ENCODE measurements around the gene CHST9.

- TF ChIP-seq, protein P1, sequence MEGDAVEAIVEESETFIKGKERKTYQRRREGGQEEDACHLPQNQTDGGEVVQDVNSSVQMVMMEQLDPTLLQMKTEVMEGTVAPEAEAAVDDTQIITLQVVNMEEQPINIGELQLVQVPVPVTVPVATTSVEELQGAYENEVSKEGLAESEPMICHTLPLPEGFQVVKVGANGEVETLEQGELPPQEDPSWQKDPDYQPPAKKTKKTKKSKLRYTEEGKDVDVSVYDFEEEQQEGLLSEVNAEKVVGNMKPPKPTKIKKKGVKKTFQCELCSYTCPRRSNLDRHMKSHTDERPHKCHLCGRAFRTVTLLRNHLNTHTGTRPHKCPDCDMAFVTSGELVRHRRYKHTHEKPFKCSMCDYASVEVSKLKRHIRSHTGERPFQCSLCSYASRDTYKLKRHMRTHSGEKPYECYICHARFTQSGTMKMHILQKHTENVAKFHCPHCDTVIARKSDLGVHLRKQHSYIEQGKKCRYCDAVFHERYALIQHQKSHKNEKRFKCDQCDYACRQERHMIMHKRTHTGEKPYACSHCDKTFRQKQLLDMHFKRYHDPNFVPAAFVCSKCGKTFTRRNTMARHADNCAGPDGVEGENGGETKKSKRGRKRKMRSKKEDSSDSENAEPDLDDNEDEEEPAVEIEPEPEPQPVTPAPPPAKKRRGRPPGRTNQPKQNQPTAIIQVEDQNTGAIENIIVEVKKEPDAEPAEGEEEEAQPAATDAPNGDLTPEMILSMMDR (IDR thresholded peaks at IDR 0.05; ENCODE audit: low read depth, low read length), result no peak
- TF ChIP-seq EZH2phosphoT487 (IDR thresholded peaks at IDR 0.05; ENCODE audit: low read depth), result no peak
Measured at GRCh38 chr18:27188309-27188708, 3.2 kb upstream of the CHST9 start.

Data from OCI-LY3 (cell line).